ENCODE measurements around the gene CLASP2. TPM values are rescaled to one million over a fixed set of nuclear protein-coding genes. Genes with fewer than 3 reads are reported as not detected.

The CLASP2 gene
- polyA plus RNA-seq, 3 donors, result 10.1 to 16.1 (median 13.9) TPM

GRCh38 chr3:33690341-33690740 is 27.7 kb downstream of the CLASP2 start:
- Mint-ChIP-seq H3K36me3 (peaks cover 43 to 64% of the 10 kb centered on the region in 2 donors), H3K9me3 (peaks cover 0 to 2% (median 0%) of the 10 kb centered on the region in 7 donors), H3K27ac (no peak overlapping the region), H3K27me3 (ENCODE audit: low read depth in 3 of 3) (peaks cover 0 to 2% (median 0%) of the 10 kb centered on the region in 3 donors), H3K4me3 (no peak overlapping the region), H3K4me1 (no peaks in the 10 kb centered on the region)
- H3K27me3 ChIP-seq (ENCODE audit: control insufficient read depth in 2 of 2, insufficient read depth in 2 of 2, low read length in 2 of 2), result no peaks in the 10 kb centered on the region
- no peak for DNase-seq
- peaks cover 20% of the 10 kb centered on the region for H3K79me2 ChIP-seq (ENCODE audit: insufficient read depth, low read length)
- no peak for TF ChIP-seq CTCF (IDR thresholded peaks at IDR 0.05)
- intact Hi-C loops (cut with micrococcal nuclease), result no loop called here
- H3K4me3 ChIP-seq (replicated peaks in 1 of 3; ENCODE audit: low read depth in 2 of 3, low read length in 3 of 3), result no peak overlapping the region
- H3K36me3 ChIP-seq (replicated peaks in 1 of 2; ENCODE audit: control insufficient read depth in 1 of 2, insufficient read depth in 2 of 2, low read length in 2 of 2), result peaks cover 34 to 84% of the 10 kb centered on the region in 2 donors
- H3K9me3 ChIP-seq (replicated peaks in 1 of 2; ENCODE audit: control insufficient read depth in 1 of 2, insufficient read depth in 1 of 2, low read length in 2 of 2), result no peaks in the 10 kb centered on the region
- no peak overlapping the region for H2AFZ ChIP-seq (ENCODE audit: insufficient read depth, low read depth, low read length, poor library complexity, severe bottlenecking)
- H4K20me1 ChIP-seq (ENCODE audit: insufficient read depth, low read length), result no peaks in the 10 kb centered on the region
- H3K4me2 ChIP-seq (replicated peaks; ENCODE audit: extremely low read depth, low read length, poor library complexity, severe bottlenecking), result no peak overlapping the region
- no peaks in the 10 kb centered on the region for H3K4me1 ChIP-seq (ENCODE audit: control insufficient read depth in 1 of 2, insufficient read depth in 2 of 2, low read length in 2 of 2)
- no peak overlapping the region for H3K9ac ChIP-seq (ENCODE audit: insufficient read depth, low read length, poor library complexity, severe bottlenecking)
- no peak overlapping the region for H3K27ac ChIP-seq (ENCODE audit: low read depth in 1 of 2, low read length in 2 of 2)
- WGBS (ENCODE audit: insufficient coverage), result no CpG with 5 or more reads among the region's 2 CpGs

GRCh38 chr3:33687406-33688010 is 30.5 kb downstream of the CLASP2 start:
- Histone ChIP-seq H2AFZ (ENCODE audit: insufficient read depth, low read depth, low read length, poor library complexity, severe bottlenecking) (no peak overlapping the region), H3K9me3 (replicated peaks in 1 of 2; ENCODE audit: control insufficient read depth in 1 of 2, insufficient read depth in 1 of 2, low read length in 2 of 2) (no peaks in the 10 kb centered on the region), H3K4me3 (replicated peaks in 1 of 3; ENCODE audit: low read depth in 2 of 3, low read length in 3 of 3) (no peak overlapping the region), H4K20me1 (ENCODE audit: insufficient read depth, low read length) (no peaks in the 10 kb centered on the region), H3K36me3 (replicated peaks in 1 of 2; ENCODE audit: control insufficient read depth in 1 of 2, insufficient read depth in 2 of 2, low read length in 2 of 2) (peaks cover 46 to 78% of the 10 kb centered on the region in 2 donors), H3K27ac (ENCODE audit: low read depth in 1 of 2, low read length in 2 of 2) (no peak overlapping the region), H3K9ac (ENCODE audit: insufficient read depth, low read length, poor library complexity, severe bottlenecking) (no peak overlapping the region), H3K4me1 (ENCODE audit: control insufficient read depth in 1 of 2, insufficient read depth in 2 of 2, low read length in 2 of 2) (no peaks in the 10 kb centered on the region), H3K4me2 (replicated peaks; ENCODE audit: extremely low read depth, low read length, poor library complexity, severe bottlenecking) (no peak overlapping the region), H3K27me3 (ENCODE audit: control insufficient read depth in 2 of 2, insufficient read depth in 2 of 2, low read length in 2 of 2) (no peaks in the 10 kb centered on the region), H3K79me2 (ENCODE audit: insufficient read depth, low read length) (peaks cover 13% of the 10 kb centered on the region)
- no peak for TF ChIP-seq CTCF (IDR thresholded peaks at IDR 0.05)
- H3K27ac Mint-ChIP-seq, result no peak overlapping the region
- WGBS (ENCODE audit: insufficient coverage), result no CpG with 5 or more reads among the region's 1 CpG
- no peaks in the 10 kb centered on the region for H3K27me3 Mint-ChIP-seq (ENCODE audit: low read depth in 3 of 3)
- no peak overlapping the region for H3K4me3 Mint-ChIP-seq
- intact Hi-C loops (cut with micrococcal nuclease), result no loop called here
- no peaks in the 10 kb centered on the region for H3K4me1 Mint-ChIP-seq
- no peak for DNase-seq
- H3K36me3 Mint-ChIP-seq, result peaks cover 34 to 63% of the 10 kb centered on the region in 2 donors
- peaks cover 0 to 2% (median 0%) of the 10 kb centered on the region in 7 donors for H3K9me3 Mint-ChIP-seq
